Natural killer cell (primary cell): ENCODE results near the gene SNTB2. TPM values are rescaled to one million over a fixed set of nuclear protein-coding genes. Genes with fewer than 3 reads are reported as not detected.

Experiments
- ATAC-seq, 3 donors: fragments of 150-1000 bp in 2 of 3; fragments of 200-7000 bp in 1 of 3; cut with Tn5 transposase; 1 replicate in 1 of 3; 2 replicates in 2 of 3; pipeline ENCODE4 v1.10.0; 2021; ENCODE audit warnings: mild to moderate bottlenecking in 2 of 3, moderate library complexity in 2 of 3
- DNase-seq, 2 donors: peaks; one replicate each; pipeline versions ENCODE4 v3.0.0 to v3.0.0-alpha.2; 2013 to 2021; ENCODE audit warnings: mixed read lengths in 1 of 2
- H3K27ac ChIP-seq: one replicate; pipeline ENCODE4 v1.5.1; 2013; ENCODE audit warnings: mild to moderate bottlenecking, low read length
- H3K27me3 ChIP-seq: one replicate; pipeline ENCODE4 v1.6.1; 2013; ENCODE audit warnings: low read length; ENCODE audit not compliant: control insufficient read depth, insufficient read depth
- H3K36me3 ChIP-seq: one replicate; pipeline ENCODE4 v1.6.1; 2013; ENCODE audit warnings: low read length; ENCODE audit not compliant: control insufficient read depth, insufficient read depth
- H3K4me1 ChIP-seq: one replicate; pipeline ENCODE4 v1.6.1; 2013; ENCODE audit warnings: low read length; ENCODE audit not compliant: control insufficient read depth, insufficient read depth
- H3K4me3 ChIP-seq: one replicate; pipeline ENCODE4 v1.5.1; 2013; ENCODE audit warnings: low read length
- H3K9me3 ChIP-seq: one replicate; pipeline ENCODE4 v1.6.1; 2013; ENCODE audit warnings: low read length; ENCODE audit not compliant: control insufficient read depth, insufficient read depth
- H3K27ac Mint-ChIP-seq, 2 donors: one replicate each; pipeline ENCODE4 v1.8.0; 2022; ENCODE audit warnings: mild to moderate bottlenecking in 2 of 2, mixed read lengths in 2 of 2, moderate library complexity in 1 of 2
- H3K27me3 Mint-ChIP-seq, 2 donors: one replicate each; pipeline ENCODE4 v1.8.0; 2022; ENCODE audit warnings: low read depth in 2 of 2, mixed read lengths in 2 of 2
- H3K36me3 Mint-ChIP-seq: one replicate; pipeline ENCODE4 v1.8.0; 2022; ENCODE audit warnings: mixed read lengths
- H3K4me1 Mint-ChIP-seq, 2 donors: one replicate each; pipeline ENCODE4 v1.8.0; 2022; ENCODE audit warnings: mixed read lengths in 2 of 2
- H3K4me3 Mint-ChIP-seq: one replicate; pipeline ENCODE4 v1.8.0; 2022; ENCODE audit warnings: mild to moderate bottlenecking, moderate library complexity, mixed read lengths
- H3K9me3 Mint-ChIP-seq, 2 donors: one replicate each; pipeline ENCODE4 v1.8.0; 2022; ENCODE audit warnings: mixed read lengths in 2 of 2
- WGBS: methylation state at CpG from one replicate; pipeline ENCODE4 v1.1.7; 2013; ENCODE audit warnings: missing lambda C conversion rate; ENCODE audit not compliant: insufficient coverage; 5-methylcytosine and 5-hydroxymethylcytosine counted together
- intact Hi-C: fragments of 100-400 bp; cut with micrococcal nuclease; formaldehyde crosslinking; loops from one replicate; pipeline ENCODE4 v1.14.2; 2022
- total RNA-seq, 4 donors: library from RNA; stranded (reverse); fragments of 120-200 nt in 1 of 4; gene quantifications; one replicate each; pipeline versions ENCODE4 v1.2.3 to v1.2.4, GENCODE V29; 2013 to 2022
- TF ChIP-seq, protein P1 (sequence below): fragments of 200-600 bp; IDR thresholded peaks from one replicate; pipeline ENCODE4 v1.8.0; 2022; ENCODE audit warnings: antibody characterized with exemption

SNTB2 gene
- total RNA-seq, 3 donors from 2014 or later (not counting 1 experiment from before 2014, with no cell fraction given) = 43.8 to 55.2 (median 49.9) TPM

DNA sequence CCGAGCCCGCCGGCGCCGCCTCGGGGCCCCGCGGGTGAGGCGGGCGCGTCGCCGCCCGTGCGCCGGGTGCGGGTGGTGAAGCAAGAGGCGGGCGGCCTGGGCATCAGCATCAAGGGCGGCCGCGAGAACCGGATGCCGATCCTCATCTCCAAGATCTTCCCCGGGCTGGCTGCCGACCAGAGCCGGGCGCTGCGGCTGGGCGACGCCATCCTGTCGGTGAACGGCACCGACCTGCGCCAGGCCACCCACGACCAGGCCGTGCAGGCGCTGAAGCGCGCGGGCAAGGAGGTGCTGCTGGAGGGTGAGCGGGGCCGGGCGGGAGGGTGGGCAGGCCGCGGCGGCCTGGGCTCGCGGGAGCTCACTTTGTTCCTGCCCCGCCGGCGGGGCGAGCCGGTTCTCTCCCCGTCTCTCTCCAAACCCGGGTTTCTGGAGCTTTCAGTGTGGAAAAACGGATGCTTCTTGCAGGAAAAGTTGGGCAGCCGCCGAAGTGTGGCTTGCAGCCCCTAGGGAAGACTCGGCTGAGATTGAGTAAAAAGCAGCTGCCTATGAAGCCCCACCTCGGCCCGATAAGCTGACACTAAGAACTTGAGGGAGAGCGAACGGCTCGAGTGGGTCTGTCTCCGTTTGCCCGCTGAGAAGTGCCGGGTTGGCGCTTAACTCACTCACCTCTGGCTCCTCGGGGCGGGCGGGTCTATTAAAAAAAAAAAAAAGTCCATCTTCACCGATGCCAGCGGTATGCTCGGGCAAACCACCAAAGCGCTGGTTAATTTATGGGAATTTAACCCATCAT lies 677 bp downstream of the SNTB2 start:
- Histone ChIP-seq H3K4me1 (peaks cover 54% of the 10 kb centered on the region), H3K9me3 (no peaks in the 10 kb centered on the region), H3K27ac (peak overlapping the region; percentile 60), H3K27me3 (no peaks in the 10 kb centered on the region), H3K4me3 (peak overlapping the region; percentile 83), H3K36me3 (no peaks in the 10 kb centered on the region)
- ATAC-seq (peak; percentile 21 to 30 (median 27)), DNase-seq (peak; percentile 42 to 67)
- Mint-ChIP-seq H3K27ac (peak overlapping the region; percentile 83 to 88), H3K9me3 (no peaks in the 10 kb centered on the region), H3K4me1 (peaks cover 50 to 63% of the 10 kb centered on the region in 2 donors), H3K4me3 (peak overlapping the region; percentile 80), H3K27me3 (no peaks in the 10 kb centered on the region), H3K36me3 (no peaks in the 10 kb centered on the region)
- TF ChIP-seq, protein P1, sequence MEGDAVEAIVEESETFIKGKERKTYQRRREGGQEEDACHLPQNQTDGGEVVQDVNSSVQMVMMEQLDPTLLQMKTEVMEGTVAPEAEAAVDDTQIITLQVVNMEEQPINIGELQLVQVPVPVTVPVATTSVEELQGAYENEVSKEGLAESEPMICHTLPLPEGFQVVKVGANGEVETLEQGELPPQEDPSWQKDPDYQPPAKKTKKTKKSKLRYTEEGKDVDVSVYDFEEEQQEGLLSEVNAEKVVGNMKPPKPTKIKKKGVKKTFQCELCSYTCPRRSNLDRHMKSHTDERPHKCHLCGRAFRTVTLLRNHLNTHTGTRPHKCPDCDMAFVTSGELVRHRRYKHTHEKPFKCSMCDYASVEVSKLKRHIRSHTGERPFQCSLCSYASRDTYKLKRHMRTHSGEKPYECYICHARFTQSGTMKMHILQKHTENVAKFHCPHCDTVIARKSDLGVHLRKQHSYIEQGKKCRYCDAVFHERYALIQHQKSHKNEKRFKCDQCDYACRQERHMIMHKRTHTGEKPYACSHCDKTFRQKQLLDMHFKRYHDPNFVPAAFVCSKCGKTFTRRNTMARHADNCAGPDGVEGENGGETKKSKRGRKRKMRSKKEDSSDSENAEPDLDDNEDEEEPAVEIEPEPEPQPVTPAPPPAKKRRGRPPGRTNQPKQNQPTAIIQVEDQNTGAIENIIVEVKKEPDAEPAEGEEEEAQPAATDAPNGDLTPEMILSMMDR = no peak
- under 1% methylated on average over 76 of the region's 76 CpGs for WGBS
- intact Hi-C loops = no loop called here

DNA sequence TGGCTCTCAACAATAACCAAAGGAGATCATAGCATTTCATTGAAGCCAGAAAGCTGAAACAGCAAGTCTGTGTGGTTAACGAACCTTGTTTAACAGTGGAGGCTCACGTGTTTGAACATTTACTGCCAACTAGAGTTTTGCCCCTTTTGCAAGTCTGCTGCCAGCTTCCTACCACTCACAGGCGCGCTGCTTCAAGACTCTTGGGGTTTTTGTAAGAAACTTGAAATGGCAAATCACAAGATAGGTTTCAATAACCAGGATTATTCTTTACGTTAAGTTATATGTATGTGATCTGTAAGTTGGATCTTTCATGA lies 1.2 kb downstream of the SNTB2 start:
- no peaks in the 10 kb centered on the region for H3K36me3 ChIP-seq
- H3K4me1 Mint-ChIP-seq = peaks cover 55 to 67% of the 10 kb centered on the region in 2 donors
- no peaks in the 10 kb centered on the region for H3K27me3 ChIP-seq
- no peaks in the 10 kb centered on the region for H3K27me3 Mint-ChIP-seq
- WGBS = 0% methylated on average over 4 of the region's 5 CpGs
- TF ChIP-seq, protein P1 = no peak
- DNase-seq (peak in 1 of 2 donors; percentile 73), ATAC-seq (peak; percentile 14 to 40 (median 31))
- peak overlapping the region; percentile 83 for H3K4me3 ChIP-seq
- H3K27ac ChIP-seq = peak overlapping the region; percentile 60
- no peaks in the 10 kb centered on the region for H3K36me3 Mint-ChIP-seq
- H3K9me3 ChIP-seq = no peaks in the 10 kb centered on the region
- peak overlapping the region; percentile 80 for H3K4me3 Mint-ChIP-seq
- H3K9me3 Mint-ChIP-seq = no peaks in the 10 kb centered on the region
- H3K27ac Mint-ChIP-seq = peak overlapping the region; percentile 83 to 88
- intact Hi-C loops = no loop called here
- peaks cover 54% of the 10 kb centered on the region for H3K4me1 ChIP-seq

DNA sequence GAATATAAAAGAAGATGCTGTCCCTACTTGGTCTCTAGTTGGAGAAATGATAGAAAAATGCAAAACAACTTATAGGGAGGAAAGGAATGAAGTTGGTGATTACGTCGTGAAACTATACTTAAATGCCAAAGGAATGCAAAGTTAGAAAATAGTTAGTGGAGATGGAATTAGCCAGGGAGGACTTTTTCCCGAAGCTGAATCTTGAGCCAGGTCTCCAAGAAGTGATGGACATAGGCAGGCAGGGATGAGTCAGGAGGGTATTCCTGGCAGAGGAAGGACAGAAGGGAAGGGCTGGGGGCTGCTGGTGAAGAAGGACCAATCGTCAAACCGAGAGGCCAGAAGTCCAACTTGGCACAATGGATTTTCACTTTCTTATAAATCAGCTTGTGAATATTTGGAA lies 1.8 kb downstream of the SNTB2 start:
- 56% methylated on average over 5 of the region's 5 CpGs for WGBS
- Histone ChIP-seq H3K27ac (no peak overlapping the region), H3K4me3 (no peak overlapping the region), H3K9me3 (no peaks in the 10 kb centered on the region), H3K36me3 (no peaks in the 10 kb centered on the region), H3K4me1 (peaks cover 52% of the 10 kb centered on the region), H3K27me3 (no peaks in the 10 kb centered on the region)
- TF ChIP-seq, protein P1 = no peak
- Mint-ChIP-seq H3K9me3 (no peaks in the 10 kb centered on the region), H3K4me3 (peak overlapping the region; percentile 80), H3K4me1 (peaks cover 56 to 68% of the 10 kb centered on the region in 2 donors), H3K27me3 (no peaks in the 10 kb centered on the region), H3K36me3 (no peaks in the 10 kb centered on the region), H3K27ac (peak overlapping the region; percentile 83 to 88)
- no peak for DNase-seq
- intact Hi-C loops = no loop called here
- no peak for ATAC-seq
